Retina (tissue), 1 donor: ENCODE data around the gene C19orf47.
"Not testable (repeated sequence)": the region's sequence is repeated elsewhere in the genome, so short reads cannot be mapped to it uniquely, and the experiment has no call there.

Experiments
- DNase-seq: peaks from one replicate; pipeline ENCODE4 v3.0.0-alpha.2; 2016

Gene C19orf47

GRCh38 chr19:40374084-40374483 is 25.9 kb upstream of the C19orf47 start:
- no peak for DNase-seq

- DNase-seq: no peak
Observed at GRCh38 chr19:40371802-40372122, 23.6 kb upstream of the C19orf47 start.

- no peak for DNase-seq
Observed at GRCh38 chr19:40370997-40371801, 23.0 kb upstream of the C19orf47 start.

- DNase-seq: not testable (repeated sequence)
Observed at GRCh38 chr19:40370253-40370652, 22.1 kb upstream of the C19orf47 start.

GRCh38 chr19:40369797-40370196 is 21.6 kb upstream of the C19orf47 start:
- no peak for DNase-seq

- DNase-seq: no peak
Observed at GRCh38 chr19:40367577-40368434, 19.6 kb upstream of the C19orf47 start.

GRCh38 chr19:40366697-40367561 is 18.7 kb upstream of the C19orf47 start:
- peak; percentile 89 for DNase-seq

GRCh38 chr19:40365613-40366401 is 17.6 kb upstream of the C19orf47 start:
- peak; percentile 87 for DNase-seq

GRCh38 chr19:40365010-40365409 is 16.8 kb upstream of the C19orf47 start:
- DNase-seq: no peak

GRCh38 chr19:40363069-40363468 is 14.9 kb upstream of the C19orf47 start:
- no peak for DNase-seq

GRCh38 chr19:40362160-40362559 is 14.0 kb upstream of the C19orf47 start:
- DNase-seq: no peak

GRCh38 chr19:40360708-40361241 is 12.6 kb upstream of the C19orf47 start:
- DNase-seq: no peak

- no peak for DNase-seq
Observed at GRCh38 chr19:40360020-40360707, 12.0 kb upstream of the C19orf47 start.

- no peak for DNase-seq
Observed at GRCh38 chr19:40358773-40359172, 10.6 kb upstream of the C19orf47 start.

- DNase-seq: no peak
Observed at GRCh38 chr19:40357640-40358039, 9.4 kb upstream of the C19orf47 start.

GRCh38 chr19:40356681-40357595 is 8.7 kb upstream of the C19orf47 start:
- no peak for DNase-seq

GRCh38 chr19:40355975-40356680 is 7.9 kb upstream of the C19orf47 start:
- DNase-seq: no peak

- DNase-seq: peak; percentile 45
Observed at GRCh38 chr19:40348961-40349507, 837 bp upstream of the C19orf47 start.

GRCh38 chr19:40344422-40344821 is 3.8 kb downstream of the C19orf47 start:
- DNase-seq: no peak
